22Rv1 (cell line): Measurements from ENCODE around the gene DUSP9.

Experiments used
- ZFX ChIP-seq: fragments of 450-650 bp; IDR thresholded peaks from 2 replicates; pipeline ENCODE4 v1.6.1; 2017; ENCODE audit warnings: antibody characterized with exemption, borderline replicate concordance
- TF ChIP-seq, protein P1 (sequence below): fragments of 450-650 bp; IDR thresholded peaks from 2 replicates; pipeline ENCODE4 v1.5.1; 2017; ENCODE audit warnings: mild to moderate bottlenecking

DNA sequence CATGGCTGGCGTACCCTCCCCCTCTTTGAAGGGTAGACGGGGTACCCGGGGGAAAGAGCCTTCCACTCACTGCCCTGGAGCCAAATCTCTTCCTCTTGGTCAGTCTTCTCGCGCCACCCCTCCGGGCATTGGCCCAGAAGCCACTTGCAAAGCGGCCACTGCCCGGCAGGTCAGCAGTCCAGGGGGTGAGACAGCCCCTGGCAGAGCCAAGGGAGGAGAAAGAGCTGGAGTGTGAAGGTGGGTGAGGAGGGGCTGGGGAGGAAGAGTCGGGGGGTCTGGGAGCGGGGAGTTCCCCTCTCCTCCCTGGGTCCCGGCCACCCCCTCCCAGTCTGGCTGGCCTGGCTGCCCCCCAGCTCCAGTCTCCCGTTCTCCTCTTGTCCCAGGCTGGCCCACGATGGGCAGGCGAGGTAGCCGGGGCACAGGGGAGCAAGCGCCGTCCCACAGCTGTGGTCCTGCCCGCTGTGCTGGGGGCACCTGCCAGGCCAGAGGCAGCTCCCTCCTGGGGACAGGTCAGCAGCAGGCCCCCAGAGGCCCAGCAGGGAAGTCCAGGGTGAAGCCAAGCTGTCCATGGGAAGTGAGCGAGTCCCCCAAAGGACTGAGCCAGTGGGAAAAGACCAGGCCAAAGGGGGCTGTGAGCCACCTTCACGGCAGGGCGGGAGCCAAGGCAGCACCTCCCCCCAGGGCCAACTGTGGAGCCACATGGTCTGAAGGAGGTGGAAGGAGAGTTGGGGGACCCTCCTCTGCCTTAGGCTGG, 21.6 kb upstream of the DUSP9 start:
- TF ChIP-seq, protein P1, sequence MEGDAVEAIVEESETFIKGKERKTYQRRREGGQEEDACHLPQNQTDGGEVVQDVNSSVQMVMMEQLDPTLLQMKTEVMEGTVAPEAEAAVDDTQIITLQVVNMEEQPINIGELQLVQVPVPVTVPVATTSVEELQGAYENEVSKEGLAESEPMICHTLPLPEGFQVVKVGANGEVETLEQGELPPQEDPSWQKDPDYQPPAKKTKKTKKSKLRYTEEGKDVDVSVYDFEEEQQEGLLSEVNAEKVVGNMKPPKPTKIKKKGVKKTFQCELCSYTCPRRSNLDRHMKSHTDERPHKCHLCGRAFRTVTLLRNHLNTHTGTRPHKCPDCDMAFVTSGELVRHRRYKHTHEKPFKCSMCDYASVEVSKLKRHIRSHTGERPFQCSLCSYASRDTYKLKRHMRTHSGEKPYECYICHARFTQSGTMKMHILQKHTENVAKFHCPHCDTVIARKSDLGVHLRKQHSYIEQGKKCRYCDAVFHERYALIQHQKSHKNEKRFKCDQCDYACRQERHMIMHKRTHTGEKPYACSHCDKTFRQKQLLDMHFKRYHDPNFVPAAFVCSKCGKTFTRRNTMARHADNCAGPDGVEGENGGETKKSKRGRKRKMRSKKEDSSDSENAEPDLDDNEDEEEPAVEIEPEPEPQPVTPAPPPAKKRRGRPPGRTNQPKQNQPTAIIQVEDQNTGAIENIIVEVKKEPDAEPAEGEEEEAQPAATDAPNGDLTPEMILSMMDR, result no peak
- TF ChIP-seq ZFX, result no peak
